NAMALWA (cell line): ENCODE results near the gene NUP133.
"Not testable (repeated sequence)": the region's sequence is repeated elsewhere in the genome, so short reads cannot be mapped to it uniquely, and the experiment has no call there.

Experiments
- DNase-seq: peaks from one replicate; pipeline ENCODE4 v3.0.0-alpha.2; 2015; ENCODE audit warnings: low spot score

Gene NUP133

GRCh38 chr1:229508823-229509337, 739 bp upstream of the NUP133 start:
- peak; percentile 30 for DNase-seq

DNA sequence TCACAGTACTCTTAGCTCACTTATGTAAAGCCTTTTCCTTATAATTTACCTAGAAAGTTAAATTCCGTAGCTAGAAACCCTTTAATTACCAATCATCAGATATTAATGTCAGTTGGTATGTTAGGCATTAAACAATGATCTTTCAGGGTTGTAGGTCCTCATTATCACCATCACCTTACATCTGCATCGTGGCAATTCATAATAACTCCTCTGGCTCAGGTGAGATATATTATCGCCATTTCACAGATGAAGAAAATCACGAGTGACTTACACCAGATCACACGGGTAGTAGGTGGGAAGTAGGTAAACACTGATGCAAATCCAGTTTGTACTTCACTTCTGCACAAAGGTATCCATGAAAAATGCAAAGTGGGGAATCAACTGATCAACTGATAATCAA, 639 bp downstream of the NUP133 start:
- no peak for DNase-seq

- no peak for DNase-seq
Measured at GRCh38 chr1:229506633-229507032, 1.5 kb downstream of the NUP133 start.

GRCh38 chr1:229495782-229496181, 12.4 kb downstream of the NUP133 start:
- DNase-seq = no peak

DNA sequence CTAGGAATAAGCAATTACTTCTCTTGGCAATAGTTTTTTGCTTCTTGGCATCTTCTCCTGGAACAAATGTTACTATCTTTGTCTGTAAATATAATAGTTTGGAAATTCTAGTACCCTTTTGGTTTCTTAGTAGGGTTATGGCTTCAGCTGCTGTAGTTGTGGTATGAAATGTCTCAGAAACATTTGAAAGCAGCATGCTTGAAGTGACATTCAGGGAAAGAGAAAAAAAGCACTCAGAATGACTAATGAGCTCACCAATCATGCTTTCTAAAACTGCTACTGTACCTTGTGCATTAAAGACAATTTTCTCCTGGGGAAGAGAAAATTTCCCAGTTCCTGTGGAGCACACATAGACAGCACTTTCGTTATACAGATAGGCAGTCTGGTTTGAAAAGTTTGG, 21.0 kb downstream of the NUP133 start:
- no peak for DNase-seq

GRCh38 chr1:229485318-229485717, 22.8 kb downstream of the NUP133 start:
- DNase-seq = no peak

GRCh38 chr1:229482511-229482910, 25.6 kb downstream of the NUP133 start:
- DNase-seq = no peak

- peak; percentile 21 for DNase-seq
Measured at GRCh38 chr1:229480495-229480894, 27.6 kb downstream of the NUP133 start.

DNA sequence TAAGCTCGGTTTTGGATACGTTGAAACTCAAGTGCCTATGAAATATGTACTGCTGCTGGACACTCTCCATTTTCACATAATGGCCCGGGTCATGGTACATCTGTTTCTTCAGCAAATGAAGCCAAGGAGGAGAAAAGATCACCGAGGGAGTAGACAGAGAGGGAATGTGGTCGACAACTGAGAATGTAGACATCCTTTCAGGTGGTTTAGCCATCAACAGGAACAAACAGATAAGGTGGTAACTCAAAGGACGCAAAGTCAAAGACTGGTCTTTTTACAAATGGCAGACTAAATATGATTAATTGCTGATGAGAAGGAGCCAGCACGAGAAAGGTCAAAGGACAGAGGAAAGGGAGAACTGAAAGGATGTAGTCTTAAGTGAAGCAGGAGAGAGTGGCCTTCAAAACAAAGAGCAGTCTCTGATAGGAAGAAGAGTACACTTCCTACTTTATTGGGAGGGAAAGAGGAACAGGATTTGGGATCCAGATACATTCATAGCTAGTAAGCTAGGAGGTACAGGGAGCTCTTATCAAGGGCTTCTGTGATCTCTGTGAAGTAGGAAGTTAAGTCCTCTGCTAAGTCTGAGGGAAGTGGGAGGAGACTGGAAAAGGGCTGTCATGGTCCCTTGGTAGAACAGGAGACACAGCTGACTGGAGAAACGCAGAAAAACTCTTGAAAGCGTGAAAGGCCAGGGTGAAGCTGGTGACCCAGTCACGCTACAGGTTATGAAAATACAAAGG, 28.3 kb downstream of the NUP133 start:
- peak; percentile 64 for DNase-seq

DNA sequence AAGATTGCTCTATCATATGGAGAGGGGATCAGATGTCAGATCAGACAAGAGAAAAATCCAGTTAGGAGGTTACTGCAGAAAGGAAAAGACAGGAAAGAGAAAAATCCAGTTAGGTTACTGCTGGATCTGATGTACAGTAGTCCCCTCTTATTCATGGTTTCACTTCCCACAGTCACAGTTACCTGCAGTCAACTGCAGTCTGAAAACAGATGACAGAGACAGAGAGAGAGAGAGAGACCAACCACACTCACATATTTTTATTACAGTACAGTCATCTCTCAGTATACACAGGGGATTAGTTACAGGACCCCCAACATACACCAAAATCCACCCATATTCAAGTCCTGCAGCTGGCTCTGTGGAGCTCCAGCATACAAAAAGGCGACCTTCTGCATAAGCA, 29.3 kb downstream of the NUP133 start:
- peak; percentile 34 for DNase-seq

DNA sequence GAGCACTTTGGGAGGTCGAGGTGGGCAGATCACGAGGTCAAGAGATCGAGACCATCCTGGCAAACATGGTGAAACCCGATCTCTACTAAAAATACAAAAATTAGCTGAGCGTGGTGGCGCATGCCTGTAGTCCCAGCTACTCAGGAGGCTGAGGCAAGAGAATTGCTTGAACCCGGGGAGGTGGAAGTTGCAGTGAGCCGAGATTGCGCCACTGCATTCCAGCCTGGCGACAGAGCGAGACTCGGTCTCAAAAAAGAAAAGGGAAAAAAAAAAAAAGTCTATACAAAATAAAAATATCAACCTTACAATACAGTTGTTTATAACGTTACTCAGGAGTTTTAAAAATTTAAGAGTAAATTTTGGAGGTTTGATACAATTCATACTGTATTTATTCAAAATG, 32.3 kb downstream of the NUP133 start:
- DNase-seq = not testable (repeated sequence)

DNA sequence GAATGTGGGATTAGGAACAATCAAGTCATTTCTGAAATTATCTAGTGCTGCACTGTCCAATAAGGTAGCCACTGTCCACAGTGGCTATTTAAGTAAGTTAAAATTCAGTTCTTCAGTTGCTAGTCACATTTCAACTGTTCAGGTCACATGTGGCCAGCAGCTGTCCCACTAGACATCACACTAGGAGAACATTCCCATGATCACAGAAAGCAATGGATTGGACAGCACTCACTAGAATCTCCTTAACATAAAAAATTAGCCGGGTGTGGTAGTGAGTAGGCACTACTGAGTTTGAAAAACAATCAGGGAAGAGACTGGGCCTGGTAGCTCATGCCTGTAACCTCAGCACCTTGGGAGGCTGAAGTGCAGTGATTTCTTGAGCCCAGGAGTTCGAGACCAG, 33.6 kb downstream of the NUP133 start:
- DNase-seq = no peak

DNA sequence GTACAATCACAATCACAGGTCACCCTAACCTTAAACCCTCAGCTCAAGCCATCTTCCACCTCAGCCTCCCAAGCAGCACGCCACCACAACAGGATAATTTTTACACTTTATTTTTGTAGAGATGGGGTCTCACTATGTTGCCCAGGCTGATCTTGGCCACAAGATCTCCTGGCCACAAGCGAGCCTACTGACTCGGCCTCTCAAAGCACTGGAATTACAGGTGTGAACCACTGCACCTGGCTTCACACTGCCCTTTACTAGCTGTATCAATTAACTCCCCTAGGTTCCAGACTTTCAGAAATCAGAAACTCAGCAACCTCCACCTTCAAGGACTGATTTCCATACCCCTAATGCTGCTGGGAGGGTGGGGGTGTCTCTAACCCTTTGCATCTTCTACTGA, 37.0 kb downstream of the NUP133 start:
- DNase-seq = no peak

GRCh38 chr1:229470406-229471043, 37.6 kb downstream of the NUP133 start:
- no peak for DNase-seq

DNA sequence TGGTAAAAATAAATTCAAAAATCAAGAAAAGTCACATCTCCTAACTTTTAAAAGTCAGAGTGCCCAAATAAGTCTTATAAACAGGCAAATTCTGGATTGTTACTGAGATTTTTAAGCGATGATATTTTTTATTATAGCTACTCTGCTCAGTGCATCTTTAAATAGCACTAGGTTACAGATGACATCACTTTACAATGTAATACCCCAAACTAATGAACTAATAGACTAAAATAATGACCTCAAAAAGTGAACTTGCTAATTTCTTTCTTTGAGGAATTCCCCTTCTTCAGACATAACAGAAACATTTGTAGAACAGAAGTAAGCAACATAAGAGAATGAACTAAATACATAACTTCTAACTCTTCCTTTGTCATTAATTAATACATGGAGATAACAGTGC, 41.3 kb downstream of the NUP133 start:
- no peak for DNase-seq

DNA sequence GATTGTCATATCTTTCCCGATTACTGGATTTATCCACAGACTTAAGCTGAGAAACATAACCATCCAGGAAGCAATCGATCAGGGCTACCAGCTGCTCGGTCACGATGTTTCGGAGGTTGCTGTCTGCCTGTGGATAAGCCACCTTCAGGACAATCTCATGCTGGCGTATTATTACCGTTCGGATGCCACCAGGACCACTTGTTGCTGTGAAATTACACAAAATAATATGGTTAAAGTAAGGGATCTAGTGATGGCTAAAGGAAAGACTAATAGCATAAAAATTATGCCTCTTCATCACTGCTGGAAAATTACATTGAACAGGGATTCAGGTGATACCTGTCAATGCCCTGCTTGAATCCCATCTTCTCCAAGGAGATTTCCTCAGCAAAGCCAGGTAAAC, 43.5 kb downstream of the NUP133 start:
- DNase-seq = no peak

DNA sequence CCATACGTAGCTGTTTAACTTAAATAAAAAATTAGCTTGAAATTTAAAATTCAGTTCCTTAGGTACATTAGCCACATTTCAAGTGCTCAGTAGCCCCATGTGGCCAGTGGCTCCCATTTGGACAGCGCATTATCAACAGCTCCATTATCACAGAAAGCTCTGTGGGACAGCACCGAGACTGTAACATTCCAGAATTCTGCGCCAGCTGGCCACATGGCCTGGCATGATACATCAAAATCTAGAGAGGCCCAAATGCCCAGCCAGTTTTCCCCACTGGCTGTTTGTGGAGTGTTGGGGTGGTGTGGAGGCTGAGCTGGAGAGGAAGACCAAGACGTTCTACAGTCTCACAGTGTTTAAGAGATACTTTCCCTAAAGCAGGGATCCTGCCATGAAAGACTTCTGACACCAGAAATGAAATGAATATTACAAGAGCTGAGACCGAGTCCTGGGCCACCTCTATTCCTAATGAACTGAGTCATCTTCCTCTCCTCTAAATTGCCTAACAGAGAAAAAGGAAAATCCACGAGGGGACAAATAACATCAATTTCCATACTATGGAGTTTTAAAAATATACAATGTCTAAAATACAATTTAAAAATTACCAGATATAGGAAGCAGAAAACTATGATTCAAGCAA, 47.0 kb downstream of the NUP133 start:
- no peak for DNase-seq

DNA sequence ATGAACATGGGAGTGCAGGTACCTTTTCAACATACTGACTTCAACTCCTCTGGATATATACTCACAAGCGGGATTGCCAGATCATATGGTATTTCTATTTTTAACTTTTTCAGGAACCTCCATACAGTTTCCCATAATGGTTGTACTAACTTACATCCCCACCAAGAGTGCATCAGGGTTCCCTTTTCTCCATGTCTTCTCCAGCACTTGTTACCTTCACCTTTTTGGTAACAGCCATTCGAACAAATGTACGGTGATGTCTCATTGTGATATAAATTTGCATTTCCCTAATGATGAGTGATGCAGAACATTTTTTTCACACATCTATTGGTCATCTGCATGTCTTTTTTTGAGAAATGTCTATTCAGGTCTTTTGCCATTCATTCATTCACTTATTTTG, 48.3 kb downstream of the NUP133 start:
- no peak for DNase-seq

DNA sequence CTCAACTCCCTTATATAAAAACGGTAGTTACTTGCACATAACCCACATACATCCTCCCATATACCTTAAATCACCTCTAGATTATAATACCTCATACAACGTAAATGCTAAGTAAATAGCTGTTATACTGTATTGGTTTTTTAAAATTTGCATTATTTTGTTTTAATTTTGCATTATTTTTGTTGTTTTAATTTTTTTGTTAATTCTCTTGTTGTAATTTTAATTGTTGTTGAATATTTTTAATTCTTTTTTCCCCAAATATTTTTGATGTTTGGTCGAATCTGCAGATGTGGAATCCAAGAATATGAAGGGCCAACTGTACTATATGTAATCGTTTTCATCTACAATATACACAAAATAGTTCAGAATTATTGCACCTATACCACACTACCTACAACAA, 50.7 kb downstream of the NUP133 start:
- no peak for DNase-seq

GRCh38 chr1:229456016-229456415, 52.1 kb downstream of the NUP133 start:
- DNase-seq = no peak

GRCh38 chr1:229454056-229454455, 54.1 kb downstream of the NUP133 start:
- no peak for DNase-seq

GRCh38 chr1:229452956-229453801, 55.0 kb downstream of the NUP133 start:
- DNase-seq = peak; percentile 31
